Measurements from ENCODE around the gene MAN2B1. TPM values are rescaled to one million over a fixed set of nuclear protein-coding genes. Genes with fewer than 3 reads are reported as not detected.

MAN2B1 gene
- total and polyA plus RNA-seq, 2 of the 8 experiments (the other 6 are each of a cell fraction or from before 2014, with no cell fraction given): 55.3 to 76.3 TPM

DNA sequence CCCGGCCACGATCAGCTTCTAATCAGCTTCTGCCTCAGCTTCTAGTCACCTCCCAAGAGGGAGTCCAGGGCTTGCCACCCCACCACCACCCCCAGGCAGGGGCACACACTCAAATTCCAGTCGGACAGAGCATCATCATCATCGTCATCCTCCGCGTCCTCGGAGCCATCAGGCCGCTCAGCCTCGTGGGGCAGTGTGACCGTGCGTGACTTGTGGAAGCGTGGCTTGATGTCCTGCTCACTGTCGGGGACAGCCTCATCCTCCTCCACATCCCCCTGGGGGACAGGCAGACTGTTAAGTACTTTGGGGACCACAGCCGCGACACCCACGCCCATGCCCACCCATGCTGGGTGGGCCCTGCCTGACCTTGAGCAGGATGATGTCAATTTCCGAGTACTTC lies 44.6 kb upstream of the MAN2B1 start:
- Histone ChIP-seq H4K20me1 (replicated peaks in 1 of 2; ENCODE audit: control insufficient read depth in 1 of 2, insufficient read depth in 2 of 2, low read length in 2 of 2) (peaks cover 9 to 22% of the 10 kb centered on the region in 2 experiments), H3K79me1 (ENCODE audit: low read depth, low read length) (peaks cover 5% of the 10 kb centered on the region; the same call in 1 of the 2 replicates), H3K23ac (ENCODE audit: insufficient read length) (no peak overlapping the region), H3K27ac (ENCODE audit: low read depth, low read length) (no peak overlapping the region), H2BK20ac (ENCODE audit: low read length) (no peak overlapping the region), H4K5ac (ENCODE audit: insufficient read length, low read depth, low read length) (no peak overlapping the region), H2BK5ac (ENCODE audit: low read depth, low read length) (no peak overlapping the region), H2BK120ac (replicated peaks; ENCODE audit: low read depth, low read length) (no peak overlapping the region), H3K56ac (replicated peaks; ENCODE audit: insufficient read length, low read depth, low read length) (no peak overlapping the region), H3K27me3 (replicated peaks in 1 of 4; ENCODE audit: control insufficient read depth in 3 of 4, extremely low read depth in 1 of 4, insufficient read depth in 3 of 4, low read length in 3 of 4) (no peaks in the 10 kb centered on the region), H3K23me2 (ENCODE audit: low read depth, low read length) (no peaks in the 10 kb centered on the region), H3K4me3 (ENCODE audit: extremely low read depth in 1 of 4, insufficient read depth in 2 of 4, low read depth in 3 of 4, low read length in 4 of 4) (no peak overlapping the region), H3K4ac (replicated peaks; ENCODE audit: insufficient read length, low read depth, low read length) (no peak overlapping the region), H2BK12ac (ENCODE audit: low read depth, low read length) (no peak overlapping the region), H3K4me1 (replicated peaks in 1 of 4; ENCODE audit: control insufficient read depth in 3 of 4, insufficient read depth in 4 of 4, low read length in 3 of 4) (no peaks in the 10 kb centered on the region), H3K18ac (ENCODE audit: extremely low read depth, low read length) (no peak overlapping the region), H2BK15ac (ENCODE audit: low read length) (no peak overlapping the region), H4K91ac (replicated peaks; ENCODE audit: insufficient read length, low read length) (no peak overlapping the region), H2AK5ac (ENCODE audit: low read depth, low read length) (no peak overlapping the region), H3K79me2 (ENCODE audit: control insufficient read depth in 1 of 2, insufficient read depth in 2 of 2, low read length in 2 of 2) (peaks cover 0 to 4% of the 10 kb centered on the region in 2 experiments; a peak in 2 of 4 replicates), H3K36me3 (ENCODE audit: control insufficient read depth in 2 of 4, insufficient read depth in 4 of 4, low read length in 3 of 4) (peaks cover 43 to 76% (median 64%) of the 10 kb centered on the region in 4 experiments), H3K9me3 (ENCODE audit: insufficient read depth in 2 of 2, low read depth in 1 of 2, low read length in 1 of 2) (no peaks in the 10 kb centered on the region), H3K4me2 (ENCODE audit: insufficient read depth in 1 of 2, low read depth in 2 of 2, low read length in 2 of 2) (no peak overlapping the region), H3K9ac (replicated peaks in 1 of 4; ENCODE audit: extremely low read depth in 1 of 4, low read depth in 3 of 4, low read length in 3 of 4) (no peak overlapping the region), H3K14ac (ENCODE audit: insufficient read length) (no peak overlapping the region), H2AFZ (ENCODE audit: low read length) (no peak overlapping the region), H4K8ac (ENCODE audit: extremely low read depth, insufficient read depth, low read length) (no peak overlapping the region)
- FAIRE-seq: no peak
- DNase-seq (ENCODE audit: low read depth in 1 of 2, low spot score in 2 of 2): no peak
- TF ChIP-seq TCF12 (IDR thresholded peaks at IDR 0.05; ENCODE audit: low read depth, low read length) (no peak), EGR1 (IDR thresholded peaks at IDR 0.05; ENCODE audit: borderline replicate concordance, low read depth, low read length) (no peak), POLR2A (IDR thresholded peaks at IDR 0.05; ENCODE audit: control extremely low read depth in 1 of 2, low read depth in 2 of 2, low read length in 2 of 2) (no peak), POU5F1 (IDR thresholded peaks at IDR 0.05; ENCODE audit: low read depth, low read length) (no peak), TAF7 (optimal IDR thresholded peaks at IDR 0.05; ENCODE audit: borderline replicate concordance, low read depth, low read length) (no peak), CBX5 (IDR thresholded peaks at IDR 0.05; ENCODE audit: low read depth, low read length) (no peak), GABPA (IDR thresholded peaks at IDR 0.05; ENCODE audit: borderline replicate concordance, insufficient read depth, low read length) (no peak), SP1 (IDR thresholded peaks at IDR 0.05; ENCODE audit: low read depth, low read length) (no peak), RXRA (IDR thresholded peaks at IDR 0.05; ENCODE audit: insufficient read depth, low read depth, low read length) (no peak), SP4 (IDR thresholded peaks at IDR 0.05; ENCODE audit: low read length) (no peak), SAP30 (IDR thresholded peaks at IDR 0.05; ENCODE audit: insufficient read depth, insufficient replicate concordance, low read length) (no peak), BACH1 (IDR thresholded peaks at IDR 0.05; ENCODE audit: low read length) (no peak)
- 96% methylated on average over 15 of the region's 17 CpGs; no CpG with 5 or more reads in 1 of the 2 experiments for WGBS, 2 experiments (ENCODE audit: extremely low coverage in 1 of 2, insufficient coverage in 1 of 2, insufficient read length in 1 of 2, insufficient replicate concordance in 2 of 2, low coverage in 1 of 2, low lambda C conversion rate in 2 of 2, missing lambda C conversion rate in 1 of 2)
- CTCF ChIA-PET (ENCODE audit: partially characterized antibody): interaction anchor here (0.6 to 13.0 kb wide), 9 partner anchors 11 to 90 kb away, joined by 3 to 81 read pairs (median 4); no protein-coding TSS in a partner anchor
- POLR2A ChIA-PET (ENCODE audit: partially characterized antibody): interaction anchor here (0.6 to 6.7 kb wide), 6 partner anchors 10 to 46 kb away, joined by 3 to 50 read pairs (median 6); partner anchors contain the start of genes FBXW9 and TNPO2
